HCT116 (cell line): ENCODE measurements around the gene CTR9. TPM values are rescaled to one million over a fixed set of nuclear protein-coding genes. Genes with fewer than 3 reads are reported as not detected.

Source experiments
- ATAC-seq: fragments of 200-7000 bp; cut with Tn5 transposase; 2 replicates; pipeline ENCODE4 v1.9.1; 2020; ENCODE audit warnings: mild to moderate bottlenecking, moderate library complexity
- BruUV-seq: library from RNA; stranded (reverse); fragments of 400-500 nt; replicated peaks from 2 replicates; lab custom pipeline; 2021; lab: Mats Ljungman, UMichigan
- CTCF ChIA-PET: fragments of 300-600 bp; sonication (Branson Sonifier 250); formaldehyde crosslinking; loops from one replicate; lab custom pipeline; 2021; ENCODE audit warnings: antibody characterized with exemption; lab: Charles Lee
- POLR2A ChIA-PET: fragments of 300-600, 350-600 bp; sonication (Branson Sonifier 250); formaldehyde crosslinking; loops from one replicate; lab custom pipeline; 2021; ENCODE audit warnings: antibody characterized with exemption; lab: Charles Lee
- RAD21 ChIA-PET, 2 experiments: fragments of 300-600 bp; sonication (Branson Sonifier 250); formaldehyde crosslinking; loops; one replicate each; lab custom pipeline; 2023; ENCODE audit warnings: low total read pairs in 2 of 2; ENCODE audit not compliant: uncharacterized antibody in 2 of 2, unreplicated experiment in 2 of 2, low non-redundant PET in 1 of 2; lab: Charles Lee
- DNase-seq: peaks from one replicate; pipeline ENCODE4 v3.0.0-alpha.2; 2010; ENCODE audit warnings: low read depth, low spot score
- H2AFZ ChIP-seq: fragments of 200-600 bp; shearing (Covaris generic), sonication (generic); 2 replicates; pipeline ENCODE4 v1.6.1; 2017; ENCODE audit warnings: low read depth, mixed run types, mixed read lengths, antibody characterized with exemption, low read length; ENCODE audit not compliant: poor library complexity, severe bottlenecking
- H3K27ac ChIP-seq: 2 replicates; pipeline ENCODE4 v1.5.1; 2012; ENCODE audit warnings: low read depth, low read length
- H3K27me3 ChIP-seq: fragments of 200-600 bp; sonication (generic); 2 replicates; pipeline ENCODE4 v1.6.1; 2016; ENCODE audit warnings: mixed run types, low read length, mixed read lengths; ENCODE audit not compliant: insufficient read depth
- H3K36me3 ChIP-seq, 2 experiments: fragments of 200-500 bp in 1 of 2; fragments of 200-600 bp in 1 of 2; sonication (Bioruptor generic) in 1 of 2; sonication (generic) in 1 of 2; 2 replicates each; pipeline versions ENCODE4 v1.5.1 to v1.6.1; 2014 to 2016; ENCODE audit warnings: low read length in 2 of 2, inconsistent platforms in 1 of 2, mixed read lengths in 1 of 2, mixed run types in 1 of 2; ENCODE audit not compliant: insufficient read depth in 2 of 2, control insufficient read depth in 1 of 2
- H3K4me1 ChIP-seq, 2 experiments: fragments of 200-600 bp in 1 of 2; sonication (generic) in 1 of 2; 2 replicates each; pipeline versions ENCODE4 v1.5.1 to v1.6.1; 2012 to 2017; ENCODE audit warnings: low read length in 2 of 2, inconsistent platforms in 1 of 2, mild to moderate bottlenecking in 1 of 2, mixed read lengths in 1 of 2, mixed run types in 1 of 2, moderate library complexity in 1 of 2; ENCODE audit not compliant: insufficient read depth in 2 of 2, control insufficient read depth in 1 of 2
- H3K4me2 ChIP-seq: fragments of 200-600 bp; sonication (generic); 2 replicates; pipeline ENCODE4 v1.6.1; 2017; ENCODE audit warnings: mixed run types, low read length, mixed read lengths
- H3K4me3 ChIP-seq, 2 experiments: fragments of 200-600 bp in 1 of 2; sonication (generic) in 1 of 2; replicated peaks in 1 of 2; 2 replicates each; pipeline ENCODE4 v1.5.1; 2011 to 2016; ENCODE audit warnings: low read length in 2 of 2, control low read depth in 1 of 2, low read depth in 1 of 2, mild to moderate bottlenecking in 1 of 2, mixed read lengths in 1 of 2, mixed run types in 1 of 2
- H3K79me2 ChIP-seq: fragments of 200-600 bp; sonication (generic); 2 replicates; pipeline ENCODE4 v1.6.1; 2017; ENCODE audit warnings: mild to moderate bottlenecking, mixed run types, low read length, moderate library complexity, mixed read lengths; ENCODE audit not compliant: insufficient read depth
- H3K9ac ChIP-seq: fragments of 200-600 bp; sonication (generic); 2 replicates; pipeline ENCODE4 v1.6.1; 2016; ENCODE audit warnings: low read length, mixed read lengths
- H3K9me2 ChIP-seq: fragments of 200-600 bp; sonication (generic), shearing (Covaris generic); 2 replicates; pipeline ENCODE4 v1.6.1; 2017; ENCODE audit warnings: mixed run types, mild to moderate bottlenecking, moderate library complexity; ENCODE audit not compliant: insufficient read depth
- H3K9me3 ChIP-seq, 2 experiments: fragments of 200-500 bp in 1 of 2; fragments of 200-600 bp in 1 of 2; sonication (Bioruptor generic) in 1 of 2; sonication (generic) in 1 of 2; 2 replicates each; pipeline ENCODE4 v1.6.1; 2014 to 2017; ENCODE audit warnings: low read length in 2 of 2, mixed read lengths in 2 of 2, inconsistent platforms in 1 of 2, low read depth in 1 of 2, mild to moderate bottlenecking in 1 of 2, mixed run types in 1 of 2, moderate library complexity in 1 of 2; ENCODE audit not compliant: control insufficient read depth in 1 of 2, insufficient read depth in 1 of 2
- H4K20me1 ChIP-seq: fragments of 200-600 bp; sonication (generic), shearing (Covaris generic); 2 replicates; pipeline ENCODE4 v1.6.1; 2017; ENCODE audit warnings: mixed run types, mild to moderate bottlenecking, moderate library complexity; ENCODE audit not compliant: insufficient read depth
- CEBPB ChIP-seq: IDR thresholded peaks from 2 replicates; pipeline ENCODE4 v1.6.1; 2012; ENCODE audit warnings: low read depth
- EGR1 ChIP-seq: IDR thresholded peaks from 2 replicates; pipeline ENCODE4 v1.6.1; 2012; ENCODE audit warnings: low read depth
- ELF1 ChIP-seq: IDR thresholded peaks from 2 replicates; pipeline ENCODE4 v1.6.1; 2012; ENCODE audit warnings: low read depth, borderline replicate concordance
- EZH2 ChIP-seq: fragments of 200-600 bp; sonication (generic); IDR thresholded peaks from 2 replicates; pipeline ENCODE4 v1.6.1; 2017; ENCODE audit warnings: antibody characterized with exemption, mixed run types
- EZH2phosphoT487 ChIP-seq: fragments of 200-600 bp; IDR thresholded peaks from 2 replicates; pipeline ENCODE4 v1.6.1; 2018; ENCODE audit warnings: antibody characterized with exemption, borderline replicate concordance
- SIN3A ChIP-seq: IDR thresholded peaks from 2 replicates; pipeline ENCODE4 v1.6.1; 2012; ENCODE audit warnings: low read depth
- SP1 ChIP-seq: IDR thresholded peaks from 2 replicates; pipeline ENCODE4 v1.6.1; 2012; ENCODE audit warnings: low read depth
- TCF7L2 ChIP-seq: IDR thresholded peaks from 2 replicates; pipeline ENCODE4 v1.7.0; 2011; ENCODE audit warnings: borderline replicate concordance, inconsistent platforms; ENCODE audit not compliant: insufficient read depth, insufficient read length; ENCODE audit errors: extremely low read depth
- intact Hi-C: fragments of 100-400 bp; cut with micrococcal nuclease; formaldehyde crosslinking; loops from 2 replicates; pipeline ENCODE4 v1.10.0; 2022
- total RNA-seq: library from RNA; stranded (reverse); gene quantifications from one replicate; pipeline ENCODE4 v1.2.1, GENCODE V29; 2021; ENCODE audit not compliant: unreplicated experiment
- TF ChIP-seq, protein P1 (sequence below): IDR thresholded peaks from 2 replicates; pipeline ENCODE4 v1.6.1; 2012
- TF ChIP-seq, protein P2 (sequence below): IDR thresholded peaks from 2 replicates; pipeline ENCODE4 v1.6.1; 2011; ENCODE audit warnings: mild to moderate bottlenecking, low read length, moderate library complexity; ENCODE audit not compliant: insufficient replicate concordance; ENCODE audit errors: extremely low read depth

Gene CTR9
- total RNA-seq, 1 experiment from 2014 or later: 68.4 TPM

DNA sequence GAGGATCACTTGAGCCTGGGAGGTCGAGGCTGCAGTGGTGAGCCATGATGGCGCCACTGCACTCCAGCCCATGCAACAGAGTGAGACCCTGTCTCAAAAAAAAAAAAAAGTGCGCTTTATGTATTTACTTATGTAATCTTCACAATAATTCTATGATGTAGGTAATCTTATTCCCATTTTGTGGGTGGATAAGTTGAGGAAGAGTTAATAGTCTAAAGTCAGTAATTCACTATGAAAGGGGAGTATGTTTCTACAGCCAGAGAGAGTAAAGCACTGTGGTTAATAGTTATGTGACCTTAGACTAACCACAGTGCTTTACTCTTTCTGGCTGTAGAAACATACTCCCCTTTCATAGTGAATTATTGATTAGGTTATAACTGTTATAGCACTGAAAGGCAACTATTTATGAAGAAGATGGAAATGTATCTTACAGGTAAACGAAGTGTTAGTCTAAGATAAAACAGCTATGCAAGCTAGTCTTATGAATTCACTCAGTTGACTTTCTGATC lies 11.9 kb downstream of the CTR9 start:
- no peak overlapping the region for H3K4me2 ChIP-seq
- no peak for TF ChIP-seq EZH2phosphoT487
- no peak for TF ChIP-seq CEBPB
- TF ChIP-seq, protein P1, sequence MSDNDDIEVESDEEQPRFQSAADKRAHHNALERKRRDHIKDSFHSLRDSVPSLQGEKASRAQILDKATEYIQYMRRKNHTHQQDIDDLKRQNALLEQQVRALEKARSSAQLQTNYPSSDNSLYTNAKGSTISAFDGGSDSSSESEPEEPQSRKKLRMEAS: no peak
- no peak for TF ChIP-seq SIN3A
- TF ChIP-seq EZH2: no peak
- TF ChIP-seq TCF7L2: no peak
- TF ChIP-seq EGR1: no peak
- TF ChIP-seq, protein P2, sequence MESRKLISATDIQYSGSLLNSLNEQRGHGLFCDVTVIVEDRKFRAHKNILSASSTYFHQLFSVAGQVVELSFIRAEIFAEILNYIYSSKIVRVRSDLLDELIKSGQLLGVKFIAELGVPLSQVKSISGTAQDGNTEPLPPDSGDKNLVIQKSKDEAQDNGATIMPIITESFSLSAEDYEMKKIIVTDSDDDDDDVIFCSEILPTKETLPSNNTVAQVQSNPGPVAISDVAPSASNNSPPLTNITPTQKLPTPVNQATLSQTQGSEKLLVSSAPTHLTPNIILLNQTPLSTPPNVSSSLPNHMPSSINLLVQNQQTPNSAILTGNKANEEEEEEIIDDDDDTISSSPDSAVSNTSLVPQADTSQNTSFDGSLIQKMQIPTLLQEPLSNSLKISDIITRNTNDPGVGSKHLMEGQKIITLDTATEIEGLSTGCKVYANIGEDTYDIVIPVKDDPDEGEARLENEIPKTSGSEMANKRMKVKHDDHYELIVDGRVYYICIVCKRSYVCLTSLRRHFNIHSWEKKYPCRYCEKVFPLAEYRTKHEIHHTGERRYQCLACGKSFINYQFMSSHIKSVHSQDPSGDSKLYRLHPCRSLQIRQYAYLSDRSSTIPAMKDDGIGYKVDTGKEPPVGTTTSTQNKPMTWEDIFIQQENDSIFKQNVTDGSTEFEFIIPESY: no peak
- no peak for TF ChIP-seq SP1
- TF ChIP-seq ELF1: no peak
- TF ChIP-seq, all 23 proteins: peak for 0
- H3K27me3 ChIP-seq: no peaks in the 10 kb centered on the region
- POLR2A ChIA-PET: interaction anchor here (1.4 kb wide), 1 partner anchor 46 kb away, joined by 5 read pairs; the partner anchor contains the start of gene EIF4G2
- H3K27ac ChIP-seq: no peak overlapping the region
- no peak overlapping the region for H3K9ac ChIP-seq
- RAD21 ChIA-PET: no interaction called here
- H3K4me1 ChIP-seq: no peaks in the 10 kb centered on the region
- H3K36me3 ChIP-seq: peaks cover 62% of the 10 kb centered on the region in 2 experiments
- no peaks in the 10 kb centered on the region; the same call in 1 of the 2 replicates for H4K20me1 ChIP-seq
- H3K79me2 ChIP-seq: peaks cover 11% of the 10 kb centered on the region; the same call in 1 of the 2 replicates
- CTCF ChIA-PET: no interaction called here
- ATAC-seq: no peak
- H3K4me3 ChIP-seq: no peak overlapping the region
- no peaks in the 10 kb centered on the region for H3K9me2 ChIP-seq
- no peaks in the 10 kb centered on the region for H3K9me3 ChIP-seq
- BruUV-seq: no TSS peak
- DNase-seq: no peak
- no peak overlapping the region for H2AFZ ChIP-seq
- intact Hi-C loops: no loop called here
